NCI-H2107 (cell line): ENCODE results near the gene BMAL1.

Experiments
- DNase-seq: peaks from one replicate; lab custom pipeline; 2025; lab: John Stamatoyannopoulos, UW

Gene BMAL1

GRCh38 chr11:13343931-13344717 lies 66.5 kb downstream of the BMAL1 start:
- peak; percentile 80 for DNase-seq

DNA sequence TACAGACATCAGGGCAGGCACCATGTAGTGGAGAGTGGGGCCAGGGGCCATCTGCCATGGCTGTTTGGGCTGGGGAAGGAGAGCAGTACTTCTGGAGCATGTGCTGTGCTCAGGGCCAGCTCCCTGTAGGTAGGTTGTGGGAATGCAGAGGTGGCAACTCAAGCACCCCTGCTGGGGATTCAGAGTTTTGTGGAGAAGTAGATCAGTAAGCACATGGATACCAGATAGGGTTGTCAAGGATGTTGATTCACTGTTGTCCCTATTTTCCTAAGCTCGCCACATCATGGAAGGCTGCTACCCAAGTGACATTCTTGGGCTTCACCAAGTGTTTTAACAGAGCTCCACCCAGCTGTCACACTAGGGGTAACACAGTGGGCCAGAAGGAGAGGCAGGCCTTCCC lies 67.2 kb downstream of the BMAL1 start:
- no peak for DNase-seq

DNA sequence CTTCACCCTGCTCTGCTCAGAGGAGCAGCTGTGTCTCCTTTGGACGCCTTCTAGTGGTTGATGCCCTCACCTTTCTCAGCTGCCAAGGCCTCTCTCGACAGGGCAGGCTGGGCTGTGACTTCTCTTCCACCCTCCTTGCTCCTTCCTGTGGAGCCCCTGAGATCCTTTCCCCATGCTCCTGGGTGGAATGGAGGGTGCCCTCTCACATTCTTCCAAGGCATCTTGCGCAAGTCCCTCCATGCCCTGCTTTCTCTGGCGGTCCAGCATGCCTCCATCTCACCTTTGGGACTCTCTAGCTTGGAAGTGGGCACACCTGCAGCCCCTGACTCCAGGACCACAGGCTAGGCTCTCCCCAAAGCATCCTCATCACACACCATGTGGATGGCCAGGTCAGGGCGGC lies 68.9 kb downstream of the BMAL1 start:
- DNase-seq: no peak

DNA sequence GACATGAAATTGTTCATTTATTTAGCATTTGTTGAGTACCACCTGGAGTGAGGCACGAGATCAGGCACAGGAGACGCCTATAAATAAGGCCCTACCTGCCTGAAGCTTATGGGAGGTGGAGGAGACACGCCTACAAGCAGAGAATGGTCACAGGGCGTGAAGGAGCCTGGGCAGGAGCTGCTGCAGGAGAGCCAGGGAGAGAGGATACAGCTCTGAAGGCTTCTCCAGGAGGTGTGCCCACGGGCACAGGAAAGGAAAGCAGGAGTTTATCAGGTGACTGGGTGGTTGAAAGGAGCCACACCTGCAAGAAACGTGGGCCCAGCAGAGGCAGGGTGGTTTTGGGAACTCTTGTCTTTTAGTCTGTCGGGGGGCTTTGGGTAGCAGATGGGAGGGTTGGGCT lies 70.3 kb downstream of the BMAL1 start:
- no peak for DNase-seq

DNA sequence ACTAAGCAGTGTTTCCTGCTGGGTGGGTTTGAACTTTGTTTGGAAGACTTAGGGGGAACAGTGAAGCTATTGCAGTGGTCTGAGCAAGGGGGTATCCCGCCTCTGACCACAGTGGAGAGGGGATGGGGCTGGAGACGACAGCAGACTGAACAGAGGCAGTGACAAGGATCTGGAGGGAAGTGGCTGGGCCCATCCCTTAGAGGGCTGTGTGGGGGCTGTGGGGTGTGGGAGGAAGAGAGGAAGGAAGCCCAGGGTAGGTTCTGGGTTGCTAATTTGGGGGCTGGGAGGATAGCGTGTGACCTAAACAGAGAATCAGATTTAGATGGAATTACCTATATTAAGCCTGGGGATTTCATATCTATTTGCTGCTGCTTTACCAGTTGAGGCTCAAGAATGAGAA lies 70.7 kb downstream of the BMAL1 start:
- no peak for DNase-seq

- no peak for DNase-seq
These were observed 71.5 kb downstream of the BMAL1 start for GRCh38 chr11:13349046-13349445.

DNA sequence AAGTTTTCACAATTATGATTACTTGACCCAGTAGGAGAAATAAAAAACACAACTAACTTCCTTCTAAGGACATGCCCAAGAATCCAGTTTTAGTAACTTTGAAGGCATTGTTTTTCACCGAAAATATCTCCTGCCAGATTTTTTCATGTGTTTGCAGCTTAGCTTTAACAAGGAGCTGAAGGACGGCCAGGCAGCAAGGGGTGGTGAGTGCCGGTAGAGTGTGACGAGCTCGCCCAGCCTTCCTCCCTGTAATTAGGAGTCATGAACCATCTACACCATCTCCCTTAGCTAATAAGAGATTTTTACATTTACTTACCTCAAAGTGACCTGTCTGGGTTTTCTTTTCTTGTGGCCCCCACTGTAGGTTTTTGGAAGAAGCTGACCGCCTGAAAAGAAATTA lies 72.0 kb downstream of the BMAL1 start:
- DNase-seq: no peak

DNA sequence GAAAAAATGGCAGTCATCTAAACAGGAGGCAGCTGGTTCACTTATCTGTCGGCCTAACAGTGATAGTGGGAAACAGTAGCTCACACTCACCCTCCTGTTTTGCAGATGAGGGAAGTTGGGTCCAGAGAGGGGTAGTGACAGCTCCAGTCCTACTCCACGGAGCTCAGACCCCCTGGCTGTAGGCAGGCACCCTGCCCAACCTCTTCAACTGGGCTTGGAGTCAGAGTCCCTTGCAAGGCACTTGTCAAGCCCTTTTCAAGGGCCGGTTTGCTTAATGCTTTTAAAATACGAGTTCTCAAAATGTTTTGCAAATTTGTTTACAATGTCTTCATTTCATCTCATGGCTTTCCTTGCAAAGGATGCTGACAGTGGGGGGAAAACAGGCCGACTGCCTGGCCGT lies 75.1 kb downstream of the BMAL1 start:
- no peak for DNase-seq

DNA sequence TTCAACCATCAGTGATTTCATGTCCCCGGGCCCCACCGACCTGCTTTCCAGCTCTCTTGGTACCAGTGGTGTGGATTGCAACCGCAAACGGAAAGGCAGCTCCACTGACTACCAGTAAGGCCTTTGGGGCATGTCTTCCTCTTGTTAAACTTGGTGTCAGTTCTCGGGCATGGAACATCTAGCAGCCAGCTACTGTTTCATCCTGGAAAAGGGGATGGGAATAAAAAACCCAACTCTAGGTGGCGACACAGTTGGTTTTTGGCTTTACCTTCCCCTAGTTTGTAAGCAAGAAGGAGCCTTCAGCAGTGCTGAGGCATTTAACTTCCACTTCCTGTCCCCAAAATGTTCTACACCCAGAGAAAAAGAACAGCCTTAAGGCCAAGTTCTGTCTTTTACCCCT lies 76.7 kb downstream of the BMAL1 start:
- DNase-seq: no peak

GRCh38 chr11:13355191-13355590 lies 77.6 kb downstream of the BMAL1 start:
- DNase-seq: no peak

GRCh38 chr11:13357232-13357631 lies 79.6 kb downstream of the BMAL1 start:
- DNase-seq: no peak

GRCh38 chr11:13358596-13359270 lies 81.1 kb downstream of the BMAL1 start:
- DNase-seq: no peak

GRCh38 chr11:13362596-13363109 lies 85.1 kb downstream of the BMAL1 start:
- no peak for DNase-seq

DNA sequence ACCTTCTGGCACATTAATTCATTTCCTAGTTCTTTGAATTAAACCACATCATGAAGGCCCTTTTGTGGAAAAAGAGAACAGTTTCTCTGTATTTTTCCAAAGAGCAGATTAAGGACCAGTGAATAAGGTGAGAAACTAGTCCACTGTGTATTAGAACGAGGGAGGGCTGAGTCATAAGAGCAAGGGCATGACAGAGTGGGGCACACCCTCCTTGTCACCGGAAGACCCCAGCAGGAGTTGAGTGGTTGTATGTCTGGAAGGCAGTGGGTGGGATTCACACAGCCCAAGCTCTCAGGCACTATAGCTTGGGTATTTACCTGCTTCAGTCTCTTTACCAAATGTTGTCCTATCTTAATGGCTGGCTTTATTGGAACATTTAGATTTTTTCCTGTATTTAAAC lies 86.8 kb downstream of the BMAL1 start:
- no peak for DNase-seq

- DNase-seq: no peak
These were observed 88.9 kb downstream of the BMAL1 start for GRCh38 chr11:13366266-13367026.

DNA sequence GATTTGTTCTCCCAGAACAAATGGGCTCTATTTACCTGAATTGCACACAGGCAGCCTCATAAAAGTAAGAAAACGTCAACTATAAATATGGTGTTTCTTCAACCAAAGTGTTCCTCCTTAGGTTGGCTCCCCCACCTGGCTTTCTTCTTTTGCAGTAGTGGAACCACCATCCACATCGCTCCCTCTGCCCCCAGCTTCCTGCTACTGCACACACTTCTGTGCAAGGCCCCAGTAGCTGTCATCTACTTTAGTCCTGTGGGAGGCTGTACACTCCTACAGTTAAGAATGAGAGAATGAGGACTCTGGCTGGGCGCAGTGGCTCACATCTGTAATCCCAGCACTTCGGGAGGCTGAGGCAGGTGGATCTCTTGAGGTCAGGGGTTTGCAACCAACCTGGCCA lies 89.5 kb downstream of the BMAL1 start:
- DNase-seq: no peak

DNA sequence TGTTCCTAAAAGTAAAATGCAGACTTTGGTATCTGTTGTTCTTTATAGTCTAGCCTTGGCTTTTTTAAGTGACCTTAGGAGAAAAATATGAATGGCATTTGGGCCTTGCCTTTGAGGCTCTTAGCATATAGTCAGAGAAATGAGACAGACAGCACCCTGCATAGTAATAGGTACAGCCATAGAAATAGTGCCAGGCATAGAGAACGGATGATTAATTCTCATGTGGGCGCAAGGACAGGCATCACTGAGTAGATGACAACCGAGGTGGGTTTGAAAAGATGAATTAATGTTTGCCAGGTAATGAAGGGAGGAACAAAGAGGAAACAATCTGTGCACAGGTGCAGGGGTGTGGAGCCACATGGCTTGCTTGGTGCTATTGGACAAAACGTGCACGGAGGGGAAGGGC lies 90.5 kb downstream of the BMAL1 start:
- no peak for DNase-seq

- no peak for DNase-seq
These were observed 95.6 kb downstream of the BMAL1 start for GRCh38 chr11:13373216-13373615.

DNA sequence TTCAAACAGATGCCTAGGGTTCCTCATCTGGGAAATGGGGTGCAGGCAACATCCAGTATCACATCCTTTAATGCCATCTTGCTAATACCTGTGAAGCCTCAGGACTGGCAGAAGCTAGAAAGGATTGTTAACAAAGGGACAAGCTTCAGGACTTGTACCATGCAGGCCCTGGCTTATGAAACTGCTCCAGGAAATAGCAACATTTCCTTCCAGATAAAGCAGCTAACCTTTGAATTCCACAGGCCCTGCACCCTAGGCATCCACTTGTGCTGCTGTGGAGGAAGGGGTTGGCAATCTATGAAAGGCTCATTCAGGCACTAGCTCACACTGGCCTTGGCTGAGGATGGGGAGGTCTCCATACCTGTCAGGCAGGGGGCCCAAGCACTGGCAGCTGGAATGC lies 98.2 kb downstream of the BMAL1 start:
- no peak for DNase-seq

GRCh38 chr11:13376402-13376801 lies 98.8 kb downstream of the BMAL1 start:
- no peak for DNase-seq

GRCh38 chr11:13376838-13377237 lies 99.2 kb downstream of the BMAL1 start:
- DNase-seq: no peak

DNA sequence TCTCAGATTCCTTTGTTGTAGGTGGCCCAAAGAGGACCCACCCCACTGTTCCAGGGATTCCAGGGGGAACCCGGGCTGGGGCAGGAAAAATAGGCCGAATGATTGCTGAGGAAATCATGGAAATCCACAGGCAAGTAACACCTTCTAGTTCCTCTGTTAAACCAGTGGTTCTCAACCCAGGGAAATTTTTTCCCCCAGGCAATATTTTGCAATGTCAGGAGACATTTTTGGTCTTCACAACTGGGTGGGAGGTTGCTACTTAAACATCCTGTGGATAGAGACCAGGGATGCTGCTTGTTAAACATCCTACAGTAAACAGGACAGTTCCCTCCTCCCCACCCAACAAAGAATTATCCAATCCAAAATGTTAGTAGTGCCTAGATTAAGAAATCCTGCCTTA lies 100.7 kb downstream of the BMAL1 start:
- DNase-seq: no peak

DNA sequence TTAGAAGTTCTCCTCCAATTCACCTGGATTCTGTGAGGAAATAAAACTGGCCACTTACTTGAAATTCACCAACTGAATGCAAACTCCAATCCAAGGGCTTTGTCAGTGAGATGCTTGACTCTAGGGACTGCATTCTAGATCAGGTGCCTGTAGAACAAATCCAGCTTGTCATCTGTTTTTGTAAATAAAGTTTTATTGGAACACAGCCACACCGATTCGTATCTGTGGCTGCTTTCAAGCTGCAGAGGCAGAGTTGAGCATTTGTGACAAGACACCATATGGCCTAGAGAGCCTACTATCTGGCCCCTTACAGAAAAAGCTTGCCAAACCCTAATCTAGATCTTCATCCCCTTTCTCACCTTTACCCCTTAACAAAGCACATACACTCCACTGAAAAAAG lies 103.1 kb downstream of the BMAL1 start:
- DNase-seq: no peak
